ENCODE measurements around the gene DAGLA. TPM values are rescaled to one million over a fixed set of nuclear protein-coding genes. Genes with fewer than 3 reads are reported as not detected.

The DAGLA gene
- polyA plus RNA-seq, 1 donor = 3.2 TPM

DNA sequence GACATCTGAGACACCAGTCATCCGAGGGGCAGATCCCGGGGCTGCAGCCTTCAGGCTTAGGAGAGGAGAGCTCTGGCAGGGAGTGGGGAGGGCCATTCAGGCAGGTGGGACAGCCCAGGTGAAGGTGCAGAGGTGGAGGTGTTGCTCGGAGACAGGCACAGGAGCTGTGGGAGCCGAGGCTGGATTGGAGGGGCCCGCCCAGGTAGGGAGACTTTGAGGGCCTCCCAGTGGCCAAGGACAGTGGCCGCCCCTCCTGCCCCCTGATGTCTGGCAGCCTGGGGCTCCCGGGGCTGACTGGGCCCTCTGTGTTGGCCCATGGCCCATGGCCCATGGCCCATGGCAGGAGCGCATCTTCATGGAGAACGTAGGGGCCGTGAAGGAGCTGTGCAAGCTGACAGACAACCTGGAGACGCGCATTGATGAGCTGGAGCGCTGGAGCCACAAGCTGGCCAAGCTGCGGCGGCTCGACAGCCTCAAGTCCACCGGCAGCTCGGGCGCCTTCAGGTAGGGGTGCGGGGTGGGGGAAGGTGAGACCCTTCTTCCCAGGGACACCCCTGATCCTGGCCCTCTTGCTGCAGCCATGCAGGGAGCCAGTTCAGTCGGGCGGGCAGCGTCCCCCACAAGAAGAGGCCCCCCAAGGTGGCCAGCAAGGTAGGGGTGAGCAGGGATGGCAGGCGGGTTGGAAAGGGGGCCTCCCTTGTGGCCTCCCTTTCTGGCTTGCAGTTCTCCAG, 98.9 kb downstream of the DAGLA start:
- no peak for DNase-seq

DNA sequence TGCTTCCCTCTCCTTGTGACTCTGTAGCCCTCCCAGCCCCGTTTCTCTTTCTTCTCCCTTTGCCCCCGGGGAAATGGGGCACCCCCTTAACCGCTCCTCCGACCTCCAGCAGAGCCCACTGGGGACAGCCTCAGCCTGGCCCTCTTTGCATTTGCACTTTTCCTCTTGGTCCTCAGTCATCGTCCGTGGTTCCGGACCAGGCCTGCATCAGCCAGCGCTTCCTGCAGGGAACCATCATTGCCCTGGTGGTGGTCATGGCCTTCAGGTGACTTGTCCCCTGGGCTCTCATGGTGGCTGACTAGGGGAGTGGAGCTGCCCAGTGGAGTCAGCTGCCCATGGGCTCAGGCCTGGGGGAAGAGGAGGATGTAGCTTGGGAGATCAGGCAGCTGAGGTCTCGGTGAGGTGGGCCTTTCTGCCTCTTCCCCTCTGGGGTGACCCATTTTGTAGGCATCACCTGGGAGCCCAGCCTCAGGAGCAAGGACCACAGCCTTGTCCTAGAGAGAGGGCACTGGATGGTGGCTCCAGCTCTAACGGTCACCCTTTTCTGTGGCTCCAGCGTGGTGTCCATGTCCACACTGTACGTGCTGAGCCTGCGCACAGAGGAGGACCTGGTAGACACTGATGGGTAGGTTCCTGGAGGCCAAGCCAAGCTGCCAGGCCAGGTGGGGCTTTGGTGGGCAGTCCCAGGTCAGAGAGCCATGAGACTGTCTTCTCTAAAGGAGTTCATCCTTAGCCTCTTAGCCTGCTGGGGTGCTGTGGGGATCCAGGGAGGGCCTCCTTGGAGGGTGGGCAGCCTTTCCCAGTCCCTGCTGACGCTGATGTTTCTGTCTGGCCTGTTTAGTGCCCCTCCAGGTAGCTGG, 99.7 kb downstream of the DAGLA start:
- DNase-seq = no peak

GRCh38 chr11:61780581-61781162, 100.5 kb downstream of the DAGLA start:
- DNase-seq = no peak

DNA sequence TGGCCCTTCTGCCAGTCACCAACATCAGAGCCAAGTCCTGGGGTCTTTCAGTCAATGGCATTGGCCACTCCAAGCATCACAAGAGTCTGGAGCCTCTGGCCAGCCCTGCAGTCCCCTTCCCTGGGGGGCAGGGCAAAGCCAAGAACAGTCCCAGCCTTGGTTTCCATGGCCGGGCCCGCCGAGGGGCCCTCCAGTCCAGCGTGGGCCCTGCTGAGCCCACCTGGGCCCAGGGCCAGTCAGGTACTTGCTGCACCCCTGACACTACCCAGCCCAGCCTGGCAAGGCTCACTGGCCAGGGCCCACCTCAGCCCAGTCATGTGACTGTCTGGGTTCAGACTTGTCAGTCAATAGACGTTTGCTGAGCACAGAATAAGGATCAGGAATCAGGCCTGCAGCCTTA, 101.4 kb downstream of the DAGLA start:
- DNase-seq = no peak

DNA sequence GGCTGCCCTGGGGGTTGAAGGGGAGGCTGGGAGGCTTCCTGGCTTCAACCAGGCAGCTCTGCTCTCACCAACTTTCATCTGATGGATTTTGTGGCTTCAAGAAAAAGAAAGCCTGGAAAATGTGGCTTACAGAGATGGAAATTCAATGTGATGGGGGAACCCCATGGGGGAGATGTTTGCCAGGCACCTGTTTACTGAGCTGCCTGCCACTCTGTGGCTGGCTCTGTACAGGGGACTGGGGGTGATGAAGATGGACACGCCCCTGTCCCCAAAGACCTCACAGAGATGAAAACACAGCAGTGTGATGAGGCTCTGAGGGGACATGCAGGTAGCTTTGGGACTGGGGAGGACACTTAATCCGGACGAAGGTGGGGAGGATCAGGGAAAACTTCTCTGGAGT, 102.1 kb downstream of the DAGLA start:
- DNase-seq = no peak

DNA sequence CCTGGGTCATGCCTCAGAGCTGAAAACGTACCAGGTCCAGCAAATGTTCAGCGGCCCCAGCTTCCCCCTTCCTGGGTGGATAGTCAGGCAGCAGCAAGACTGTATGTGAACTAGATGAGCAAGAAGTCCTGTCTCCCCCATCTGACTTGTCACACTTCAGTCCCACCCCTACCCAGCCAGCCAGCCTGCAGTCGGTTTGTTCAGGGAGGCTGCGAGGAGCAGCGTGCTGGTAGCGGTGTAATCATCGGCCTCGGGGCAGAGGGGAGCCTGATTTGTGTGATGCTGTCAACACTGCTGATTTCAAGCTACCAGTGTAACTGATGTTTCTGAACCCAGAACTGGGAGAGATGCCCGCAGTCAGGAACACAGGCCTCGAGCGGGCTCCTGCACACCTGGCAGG, 102.7 kb downstream of the DAGLA start:
- no peak for DNase-seq

DNA sequence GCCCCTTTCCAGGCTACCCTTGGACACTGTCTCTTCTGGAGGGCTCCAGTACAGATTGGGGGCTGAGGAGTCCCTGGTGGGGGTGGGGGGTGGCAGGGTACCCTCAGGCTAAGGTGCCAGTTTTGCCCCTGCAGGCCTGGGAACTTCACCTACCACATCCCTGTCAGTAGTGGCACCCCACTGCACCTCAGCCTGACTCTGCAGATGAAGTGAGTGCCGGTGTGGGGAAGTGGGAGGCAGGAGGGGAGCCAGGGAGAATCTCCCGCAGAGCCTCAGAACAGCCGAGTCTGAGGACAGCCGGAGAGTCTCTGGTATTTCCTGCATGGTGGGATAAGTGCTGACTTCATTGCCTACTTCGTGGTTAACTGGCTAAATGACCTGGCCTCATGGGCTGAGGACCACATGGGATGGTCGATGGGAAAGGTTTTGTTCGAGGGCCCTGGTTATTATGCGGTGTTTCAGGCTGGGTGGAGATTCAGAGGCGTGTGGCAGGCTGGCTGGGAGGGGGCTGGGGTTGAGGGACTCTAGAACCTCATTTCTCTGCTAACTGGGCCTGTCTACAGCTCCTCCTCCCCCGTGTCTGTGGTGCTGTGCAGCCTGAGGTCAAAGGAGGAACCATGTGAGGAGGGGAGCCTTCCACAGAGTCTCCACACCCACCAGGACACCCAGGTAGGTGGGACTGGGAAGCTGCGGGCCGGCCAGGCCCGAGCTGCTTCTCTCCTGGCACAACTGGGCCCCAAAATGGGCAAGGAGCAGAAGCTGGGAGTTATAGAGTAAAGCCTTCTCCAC, 103.7 kb downstream of the DAGLA start:
- no peak for DNase-seq

DNA sequence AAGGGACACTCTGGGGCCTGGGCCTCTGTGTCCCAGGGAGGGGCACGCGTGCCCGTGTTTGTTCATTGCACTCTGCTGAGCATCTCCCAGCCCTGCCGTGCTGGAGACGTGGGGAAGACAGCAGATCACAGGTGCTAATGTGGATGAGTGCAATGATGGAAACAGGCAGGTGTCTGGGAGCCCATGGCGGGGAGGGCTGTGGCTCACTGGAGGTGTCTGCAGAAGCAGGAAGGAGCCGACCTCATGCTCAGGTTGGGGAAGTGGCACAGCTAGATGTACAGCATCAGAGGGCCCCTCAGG, 104.3 kb downstream of the DAGLA start:
- DNase-seq = no peak

DNA sequence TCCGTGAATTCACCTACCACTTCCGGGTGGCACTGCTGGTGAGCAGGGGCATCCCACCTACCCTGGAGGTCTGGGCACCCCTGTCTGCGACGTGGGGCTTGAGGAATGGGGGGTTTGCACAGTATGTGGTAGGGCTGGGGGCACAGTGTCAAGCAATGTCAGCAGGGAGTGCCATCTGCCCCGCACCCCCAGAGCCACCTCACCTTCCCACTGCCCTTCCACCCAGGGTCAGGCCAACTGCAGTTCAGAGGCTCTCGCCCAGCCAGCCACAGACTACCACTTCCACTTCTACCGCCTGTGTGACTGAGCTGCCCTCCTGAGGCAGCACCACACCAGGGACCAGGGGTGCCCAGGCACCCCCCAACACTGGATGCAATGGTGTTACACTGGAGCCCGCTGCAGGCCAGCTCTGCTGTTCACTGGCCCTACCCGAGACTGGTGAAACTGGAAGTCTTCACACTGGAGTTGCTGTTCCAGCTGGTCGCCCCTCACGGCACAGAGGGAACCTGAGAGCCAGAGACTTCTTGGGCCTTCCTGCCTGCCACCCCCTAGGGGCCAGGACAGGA, 105.7 kb downstream of the DAGLA start:
- no peak for DNase-seq

DNA sequence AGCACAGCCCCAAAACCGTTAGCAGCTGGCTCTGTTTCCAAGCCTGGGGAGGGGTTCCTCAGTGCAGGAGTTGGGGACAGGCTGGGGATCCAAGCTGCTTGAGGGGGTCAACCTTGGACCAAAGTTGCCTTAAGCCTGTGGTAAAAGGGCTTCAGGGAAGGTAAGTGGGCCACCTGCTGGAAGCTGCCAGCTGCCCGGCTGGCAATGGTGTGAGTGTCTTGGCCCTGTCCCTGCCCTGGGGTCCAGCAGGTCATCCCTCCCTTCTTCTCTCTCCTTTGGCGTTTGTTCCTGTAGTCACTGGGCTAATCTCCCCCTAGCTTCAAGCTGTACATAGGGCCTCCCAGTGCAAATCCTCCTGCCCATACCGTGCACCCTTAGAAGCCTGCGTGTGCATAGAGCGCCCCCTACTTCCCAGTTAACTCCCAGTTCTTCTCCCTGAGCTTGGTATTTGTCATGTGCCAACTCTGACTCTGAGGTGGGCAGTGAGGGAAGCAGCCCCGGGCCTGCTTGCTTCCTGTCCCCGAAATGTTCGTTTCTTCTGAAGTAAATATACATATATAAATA, 107.8 kb downstream of the DAGLA start:
- DNase-seq = no peak

DNA sequence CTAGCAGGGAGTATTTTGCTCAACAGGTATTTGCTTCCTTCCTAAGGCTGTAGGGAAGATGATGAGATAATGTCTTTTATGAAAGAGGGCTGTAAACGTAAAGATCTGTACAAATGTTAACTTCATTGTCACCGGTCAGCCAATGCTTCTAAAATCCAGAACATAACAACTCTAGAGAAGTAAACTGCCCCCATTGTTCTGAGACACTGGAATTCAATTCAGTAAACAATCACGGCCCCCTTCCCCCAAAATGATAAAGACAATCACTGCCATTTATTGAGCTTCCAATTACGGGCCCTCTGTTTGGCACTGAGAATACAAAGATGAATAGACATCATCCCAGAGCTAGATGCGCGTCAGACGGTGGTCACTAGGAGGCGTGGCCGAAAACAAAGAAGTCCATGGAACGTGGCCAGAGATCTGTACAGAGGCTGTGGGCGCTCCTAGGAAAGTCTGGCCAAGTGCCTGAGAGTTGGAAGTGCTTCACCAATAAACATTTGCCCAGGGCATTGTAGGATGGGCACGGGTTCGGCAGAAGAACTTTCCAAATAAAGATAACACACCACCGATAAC, 111.6 kb downstream of the DAGLA start:
- DNase-seq = peak; percentile 89

GRCh38 chr11:61792310-61793082, 112.3 kb downstream of the DAGLA start, which contains the start of the genes FEN1 and TMEM258:
Gene FEN1, plus strand, starts transcription at chr11:61792911. Its CDS starts 2,451 bp downstream, at chr11:61795362.
Gene TMEM258, minus strand, starts transcription at chr11:61792599. Its CDS starts 41 bp downstream, at chr11:61792558.
- DNase-seq = peak; percentile 93

- no peak for DNase-seq
These were observed 113.1 kb downstream of the DAGLA start for GRCh38 chr11:61793083-61793828.

DNA sequence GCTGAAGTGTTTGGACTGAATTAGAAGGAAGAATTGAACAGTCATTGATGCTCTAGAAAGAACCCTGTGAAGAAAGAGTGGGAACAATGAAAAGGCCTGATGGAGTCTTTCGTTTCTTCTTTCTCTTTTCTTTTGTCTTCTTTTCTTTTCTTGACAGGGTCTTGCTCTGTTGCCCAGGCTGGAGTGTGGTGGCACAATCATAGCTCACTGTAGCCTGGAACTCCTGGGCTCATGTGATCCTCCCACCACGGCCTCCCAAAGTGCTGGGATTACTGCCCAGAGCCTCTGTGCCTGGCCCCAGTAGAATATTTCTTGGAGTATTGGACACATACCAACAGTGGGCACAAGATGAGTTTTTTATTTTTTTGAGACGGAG, 113.6 kb downstream of the DAGLA start:
- DNase-seq = no peak

DNA sequence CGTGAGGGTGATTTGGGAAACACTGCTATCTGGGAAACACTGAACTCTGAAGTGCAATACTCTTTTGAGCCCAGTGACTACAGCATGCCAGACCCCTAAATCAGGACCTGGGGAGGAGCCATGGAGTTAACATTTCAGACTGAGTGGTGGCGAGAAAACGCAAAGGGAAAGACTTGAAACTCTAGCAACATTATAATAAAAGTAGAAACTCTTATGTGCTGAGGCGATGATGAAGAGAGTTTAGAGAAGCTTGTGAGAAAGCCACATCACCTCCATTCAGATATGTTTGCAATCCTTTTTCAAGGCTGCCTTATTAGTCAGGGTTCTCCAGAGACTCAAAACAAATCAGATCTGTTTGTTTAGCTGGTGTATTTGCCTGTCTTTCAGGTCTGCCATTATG, 114.4 kb downstream of the DAGLA start:
- no peak for DNase-seq

DNA sequence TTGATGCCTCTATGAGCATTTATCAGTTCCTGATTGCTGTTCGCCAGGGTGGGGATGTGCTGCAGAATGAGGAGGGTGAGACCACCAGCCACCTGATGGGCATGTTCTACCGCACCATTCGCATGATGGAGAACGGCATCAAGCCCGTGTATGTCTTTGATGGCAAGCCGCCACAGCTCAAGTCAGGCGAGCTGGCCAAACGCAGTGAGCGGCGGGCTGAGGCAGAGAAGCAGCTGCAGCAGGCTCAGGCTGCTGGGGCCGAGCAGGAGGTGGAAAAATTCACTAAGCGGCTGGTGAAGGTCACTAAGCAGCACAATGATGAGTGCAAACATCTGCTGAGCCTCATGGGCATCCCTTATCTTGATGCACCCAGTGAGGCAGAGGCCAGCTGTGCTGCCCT, 115.3 kb downstream of the DAGLA start:
- DNase-seq = no peak

- no peak for DNase-seq
These were observed 115.8 kb downstream of the DAGLA start for GRCh38 chr11:61795876-61796526.

Data from left kidney (tissue), 2 donors.